Spinal cord (tissue), 10 donors: ENCODE results near the gene FYN. TPM values are rescaled to one million over a fixed set of nuclear protein-coding genes. Genes with fewer than 3 reads are reported as not detected.

ENCODE experiments used
- DNase-seq, 6 donors: peaks; one replicate each; pipeline versions ENCODE4 v3.0.0 to v3.0.0-alpha.2; 2013 to 2015; ENCODE audit warnings: low spot score in 6 of 6, low read depth in 4 of 6
- H3K27ac ChIP-seq: one replicate; pipeline ENCODE4 v1.5.1; 2013; ENCODE audit warnings: low read depth, low read length, control low read depth
- H3K27me3 ChIP-seq: one replicate; pipeline ENCODE4 v1.6.1; 2013; ENCODE audit warnings: low read length; ENCODE audit not compliant: control insufficient read depth, insufficient read depth
- H3K36me3 ChIP-seq: one replicate; pipeline ENCODE4 v1.6.1; 2013; ENCODE audit warnings: low read length; ENCODE audit not compliant: control insufficient read depth, insufficient read depth
- H3K4me1 ChIP-seq: one replicate; pipeline ENCODE4 v1.6.1; 2013; ENCODE audit warnings: low read length; ENCODE audit not compliant: control insufficient read depth, insufficient read depth
- H3K4me3 ChIP-seq: one replicate; pipeline ENCODE4 v1.5.1; 2013; ENCODE audit warnings: low read depth, low read length, control low read depth
- H3K9me3 ChIP-seq: one replicate; pipeline ENCODE4 v1.6.1; 2013; ENCODE audit warnings: low read length; ENCODE audit not compliant: control insufficient read depth, insufficient read depth
- WGBS: methylation state at CpG from one replicate; pipeline ENCODE4 v1.1.5; 2013; ENCODE audit warnings: missing lambda C conversion rate; ENCODE audit not compliant: insufficient coverage; 5-methylcytosine and 5-hydroxymethylcytosine counted together
- polyA plus RNA-seq, 2 donors: library from polyadenylated mRNA; unstranded; fragments of 120-200 nt; gene quantifications; one replicate each; pipeline ENCODE4 v1.2.1, GENCODE V29; 2013; ENCODE audit not compliant: insufficient read length in 2 of 2
- total RNA-seq, 2 donors: library from RNA; depleted of rRNA in 1 of 2; stranded (reverse); fragments of 120-200 nt in 1 of 2; fragments of >200 nt in 1 of 2; gene quantifications; one replicate each; pipeline versions ENCODE4 v1.2.3 to v1.2.4, GENCODE V29; 2013 to 2014
- donor health status: healthy.

FYN gene
- total and polyA plus RNA-seq, 4 donors, result 273 to 730 (median 476) TPM

- peaks cover 17% of the 10 kb centered on the region for H3K4me1 ChIP-seq
- WGBS, result 88% methylated on average over 1 of the region's 3 CpGs
- H3K4me3 ChIP-seq, result no peak overlapping the region
- no peak for DNase-seq
- no peak overlapping the region for H3K27ac ChIP-seq
- peaks cover 5% of the 10 kb centered on the region for H3K36me3 ChIP-seq
- H3K27me3 ChIP-seq, result no peaks in the 10 kb centered on the region
- no peaks in the 10 kb centered on the region for H3K9me3 ChIP-seq
Measured at GRCh38 chr6:111829581-111829980, 43.7 kb downstream of the FYN start.

- H3K27ac ChIP-seq, result no peak overlapping the region
- H3K9me3 ChIP-seq, result no peaks in the 10 kb centered on the region
- no peaks in the 10 kb centered on the region for H3K27me3 ChIP-seq
- H3K36me3 ChIP-seq, result no peaks in the 10 kb centered on the region
- H3K4me1 ChIP-seq, result peaks cover 12% of the 10 kb centered on the region
- no peak overlapping the region for H3K4me3 ChIP-seq
- DNase-seq, result peak in 1 of 6 donors; percentile 65
- WGBS, result no CpG with 5 or more reads among the region's 2 CpGs
Measured at GRCh38 chr6:111828809-111829208, 44.4 kb downstream of the FYN start.

DNA sequence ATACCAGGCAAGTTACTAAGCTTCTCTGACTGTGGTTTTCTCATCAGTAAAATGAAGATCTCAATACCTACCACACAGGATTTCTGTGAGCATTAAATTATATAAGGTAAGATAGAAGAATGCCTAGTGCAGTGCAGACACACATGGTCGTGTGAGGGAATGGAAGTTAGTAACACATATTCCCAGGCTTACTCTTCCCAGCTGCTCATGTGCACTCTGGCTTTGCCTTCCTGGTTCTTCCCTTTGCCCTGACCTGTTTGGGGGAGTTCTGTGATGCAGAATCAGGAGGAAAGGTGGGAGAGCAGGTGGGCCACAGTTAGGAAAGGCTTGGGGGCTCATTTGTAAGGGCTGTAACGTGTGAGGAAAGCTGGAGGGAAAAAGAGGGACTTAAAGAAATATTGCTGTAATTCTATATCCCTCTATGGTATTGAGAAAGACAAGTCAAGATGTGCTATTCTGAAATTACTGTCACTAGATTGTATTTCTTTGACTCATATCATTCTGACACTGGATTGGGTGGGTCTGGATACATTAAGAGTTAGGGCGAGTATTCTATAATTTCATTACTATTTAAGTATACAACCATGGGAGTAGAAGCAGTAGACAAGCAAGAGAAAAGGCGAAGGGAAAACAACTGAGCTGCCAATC lies 47.7 kb downstream of the FYN start:
- Histone ChIP-seq H3K27ac (peak overlapping the region; percentile 17), H3K27me3 (no peaks in the 10 kb centered on the region), H3K4me3 (no peak overlapping the region), H3K9me3 (no peaks in the 10 kb centered on the region), H3K4me1 (peaks cover 17% of the 10 kb centered on the region), H3K36me3 (no peaks in the 10 kb centered on the region)
- DNase-seq, result no peak
- WGBS, result 100% methylated on average over 1 of the region's 4 CpGs

DNA sequence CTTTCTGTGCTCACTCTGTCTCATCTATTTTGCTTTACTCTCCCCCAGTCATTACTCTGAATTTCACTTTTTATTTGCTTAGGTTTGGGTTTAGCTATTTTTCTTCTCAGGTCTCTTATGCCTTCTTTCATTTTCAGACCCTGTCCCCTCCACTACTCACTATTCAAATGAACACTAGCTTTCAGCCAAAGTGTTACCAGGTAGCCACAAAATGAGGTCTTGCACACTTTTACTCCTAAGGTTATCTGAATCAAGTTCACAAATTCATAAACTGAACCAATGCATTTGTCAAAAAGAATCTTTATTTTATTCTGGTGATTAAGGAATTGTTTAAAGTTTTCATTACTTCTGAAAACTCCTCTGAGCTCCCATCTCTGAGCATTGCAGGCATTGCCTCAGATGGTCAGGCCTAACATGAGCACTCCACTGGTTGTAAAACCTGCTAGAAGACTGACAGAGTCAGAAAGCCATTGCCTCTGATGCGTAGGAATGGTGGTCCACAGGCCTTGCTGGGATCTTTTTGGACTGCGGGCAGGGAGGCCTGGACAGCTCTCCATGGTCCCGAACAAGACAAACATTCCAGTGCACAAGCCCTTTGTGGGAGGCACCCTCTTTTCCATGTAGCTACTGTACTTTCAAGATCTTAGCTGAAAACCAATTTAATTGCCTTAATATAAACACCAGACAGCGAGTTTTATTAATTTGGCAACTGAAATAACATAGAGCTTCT lies 48.5 kb downstream of the FYN start:
- no peaks in the 10 kb centered on the region for H3K27me3 ChIP-seq
- peak overlapping the region; percentile 4 for H3K27ac ChIP-seq

DNA sequence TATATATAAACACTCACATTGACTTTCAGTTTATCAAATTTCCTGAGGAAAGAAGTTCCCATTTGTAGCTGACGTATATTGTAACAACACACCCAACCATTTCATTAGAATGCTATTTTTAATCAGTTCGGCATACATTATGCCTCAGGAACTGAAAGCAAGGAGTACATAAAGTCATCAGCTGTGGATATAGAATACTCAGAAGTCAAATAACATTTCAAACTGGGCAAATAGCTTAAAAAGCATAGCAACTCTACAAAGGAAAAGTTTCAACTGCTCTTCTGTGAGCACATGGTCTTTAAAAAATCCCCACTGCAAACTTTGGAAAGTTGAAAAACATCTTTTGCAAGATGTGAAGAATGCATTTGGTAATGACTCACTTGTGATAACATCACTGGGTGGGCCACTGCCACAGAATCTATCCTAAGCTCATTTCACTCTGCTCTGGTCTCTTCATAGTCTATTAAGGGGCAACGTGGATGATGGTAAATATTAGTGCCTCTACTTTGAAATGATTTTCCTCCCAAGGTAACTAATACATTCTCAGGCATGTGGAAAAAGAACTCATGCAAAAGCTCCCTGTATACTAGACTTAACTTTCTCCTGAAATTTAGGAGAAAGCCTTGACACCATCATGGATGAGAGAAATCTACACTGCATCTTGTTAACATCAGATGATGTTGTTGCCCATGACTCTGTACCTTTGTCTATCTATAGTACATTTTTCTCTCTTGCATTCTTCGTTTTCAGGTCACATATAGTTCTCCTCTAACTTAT lies 49.2 kb downstream of the FYN start:
- WGBS, result 71% methylated on average over 2 of the region's 4 CpGs
- peak overlapping the region; percentile 62 for H3K27ac ChIP-seq
- DNase-seq, result no peak
- H3K27me3 ChIP-seq, result no peaks in the 10 kb centered on the region
- H3K4me3 ChIP-seq, result no peak overlapping the region
- H3K9me3 ChIP-seq, result no peaks in the 10 kb centered on the region
- peaks cover 12% of the 10 kb centered on the region for H3K4me1 ChIP-seq
- no peaks in the 10 kb centered on the region for H3K36me3 ChIP-seq

More for the DNA sequence above, 48.5 kb downstream of the FYN start:
- no peak for DNase-seq
- WGBS, result 69% methylated on average over 3 of the region's 4 CpGs
- no peaks in the 10 kb centered on the region for H3K36me3 ChIP-seq
- peaks cover 14% of the 10 kb centered on the region for H3K4me1 ChIP-seq
- no peaks in the 10 kb centered on the region for H3K9me3 ChIP-seq
- H3K4me3 ChIP-seq, result no peak overlapping the region

DNA sequence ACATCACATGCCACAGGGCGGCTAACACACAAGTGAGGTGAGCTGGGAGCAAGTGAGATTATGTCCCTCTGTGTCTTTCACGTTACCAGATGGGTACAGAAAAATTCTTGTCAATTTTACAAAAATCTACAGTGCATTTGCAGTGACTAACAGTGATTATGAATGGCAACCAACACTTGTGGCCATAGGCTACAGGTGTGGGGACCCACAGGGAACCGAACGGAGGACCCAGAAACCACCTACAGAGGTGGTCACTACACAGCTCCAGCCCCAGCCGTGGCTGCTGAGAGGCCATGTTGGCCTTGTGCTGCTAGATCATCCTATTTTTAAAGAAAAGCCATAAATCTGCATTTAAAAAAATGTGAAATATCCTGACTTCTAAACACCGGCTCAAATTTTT lies 50.2 kb downstream of the FYN start:
- Histone ChIP-seq H3K9me3 (no peaks in the 10 kb centered on the region), H3K36me3 (no peaks in the 10 kb centered on the region), H3K27me3 (no peaks in the 10 kb centered on the region), H3K4me3 (no peak overlapping the region), H3K4me1 (peaks cover 20% of the 10 kb centered on the region), H3K27ac (peak overlapping the region; percentile 62)
- WGBS, result 85% methylated on average over 2 of the region's 6 CpGs
- no peak for DNase-seq

GRCh38 chr6:111819458-111819857 lies 53.8 kb downstream of the FYN start:
- H3K4me1 ChIP-seq, result peaks cover 17% of the 10 kb centered on the region
- H3K27ac ChIP-seq, result peak overlapping the region; percentile 58
- H3K9me3 ChIP-seq, result no peaks in the 10 kb centered on the region
- H3K27me3 ChIP-seq, result no peaks in the 10 kb centered on the region
- no peak overlapping the region for H3K4me3 ChIP-seq
- DNase-seq, result no peak
- WGBS, result 100% methylated on average over 1 of the region's 3 CpGs
- H3K36me3 ChIP-seq, result no peaks in the 10 kb centered on the region

- Histone ChIP-seq H3K36me3 (no peaks in the 10 kb centered on the region), H3K27me3 (no peaks in the 10 kb centered on the region), H3K4me1 (peaks cover 19% of the 10 kb centered on the region), H3K27ac (peak overlapping the region; percentile 75), H3K4me3 (no peak overlapping the region), H3K9me3 (no peaks in the 10 kb centered on the region)
- DNase-seq, result peak in 1 of 6 donors; percentile 29
- WGBS, result 42% methylated on average over 5 of the region's 5 CpGs
Measured at GRCh38 chr6:111818539-111819226, 54.6 kb downstream of the FYN start.

- Histone ChIP-seq H3K4me1 (peaks cover 16% of the 10 kb centered on the region), H3K9me3 (no peaks in the 10 kb centered on the region), H3K27ac (peak overlapping the region; percentile 75), H3K4me3 (no peak overlapping the region), H3K27me3 (no peaks in the 10 kb centered on the region), H3K36me3 (no peaks in the 10 kb centered on the region)
- peak in 3 of 6 donors; percentile 45 to 79 (median 61) for DNase-seq
- 77% methylated on average over 4 of the region's 6 CpGs for WGBS
Measured at GRCh38 chr6:111817451-111818120, 55.7 kb downstream of the FYN start.
